AG09309 (cell line): ENCODE data around the gene CER1.
"Not testable (repeated sequence)": the region's sequence is repeated elsewhere in the genome, so short reads cannot be mapped to it uniquely, and the experiment has no call there.

Experiments used
- DNase-seq: peaks from one replicate; pipeline ENCODE4 v3.0.0-alpha.2; 2010; ENCODE audit warnings: low read depth
- H3K4me3 ChIP-seq: 2 replicates; pipeline ENCODE4 v1.5.1; 2011; ENCODE audit warnings: mild to moderate bottlenecking, low read depth, low read length, moderate library complexity; ENCODE audit not compliant: control insufficient read depth
- TF ChIP-seq, protein P1 (sequence below): IDR thresholded peaks from 2 replicates; pipeline ENCODE4 v1.5.1; 2011; ENCODE audit warnings: mild to moderate bottlenecking, low read depth, low read length, inconsistent platforms; ENCODE audit not compliant: insufficient read depth, control insufficient read depth; ENCODE audit errors: missing control alignments

CER1 gene

DNA sequence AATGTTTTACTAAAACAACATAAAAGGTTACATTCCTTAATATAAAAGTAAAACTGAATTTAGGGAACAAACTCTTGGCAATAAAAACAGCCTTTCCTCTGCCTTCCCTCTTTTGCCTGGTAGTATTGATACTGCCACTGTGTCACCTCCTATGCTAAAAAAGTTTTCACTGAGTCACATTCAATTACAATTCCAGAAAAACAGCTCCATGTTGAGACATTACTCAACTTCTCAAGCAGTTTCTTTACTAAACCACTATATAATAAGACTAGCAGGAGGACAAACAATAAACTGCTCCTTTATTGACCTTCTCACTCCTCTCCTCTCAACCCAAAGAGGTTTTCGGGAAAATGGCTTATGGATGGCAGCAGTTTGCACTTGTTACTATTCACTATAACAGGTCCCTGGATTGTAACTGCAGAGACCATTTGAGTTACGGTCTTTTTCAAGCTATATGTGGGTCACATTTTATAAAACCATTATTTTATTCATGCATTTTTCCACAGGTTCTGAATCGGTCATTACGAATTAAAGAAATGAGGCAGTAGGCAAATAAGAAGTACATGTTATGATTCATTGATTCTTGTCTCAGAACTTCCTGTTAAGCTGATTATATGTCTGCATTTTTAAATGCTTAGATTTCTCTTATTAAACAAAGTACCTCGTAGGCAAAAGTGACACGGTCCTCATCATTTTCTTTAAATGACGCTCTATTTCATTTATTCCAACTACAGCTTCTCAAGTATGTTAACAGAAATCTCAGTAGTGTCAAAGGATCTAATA lies 31.4 kb downstream of the CER1 start:
- no peak for DNase-seq
- TF ChIP-seq, protein P1, sequence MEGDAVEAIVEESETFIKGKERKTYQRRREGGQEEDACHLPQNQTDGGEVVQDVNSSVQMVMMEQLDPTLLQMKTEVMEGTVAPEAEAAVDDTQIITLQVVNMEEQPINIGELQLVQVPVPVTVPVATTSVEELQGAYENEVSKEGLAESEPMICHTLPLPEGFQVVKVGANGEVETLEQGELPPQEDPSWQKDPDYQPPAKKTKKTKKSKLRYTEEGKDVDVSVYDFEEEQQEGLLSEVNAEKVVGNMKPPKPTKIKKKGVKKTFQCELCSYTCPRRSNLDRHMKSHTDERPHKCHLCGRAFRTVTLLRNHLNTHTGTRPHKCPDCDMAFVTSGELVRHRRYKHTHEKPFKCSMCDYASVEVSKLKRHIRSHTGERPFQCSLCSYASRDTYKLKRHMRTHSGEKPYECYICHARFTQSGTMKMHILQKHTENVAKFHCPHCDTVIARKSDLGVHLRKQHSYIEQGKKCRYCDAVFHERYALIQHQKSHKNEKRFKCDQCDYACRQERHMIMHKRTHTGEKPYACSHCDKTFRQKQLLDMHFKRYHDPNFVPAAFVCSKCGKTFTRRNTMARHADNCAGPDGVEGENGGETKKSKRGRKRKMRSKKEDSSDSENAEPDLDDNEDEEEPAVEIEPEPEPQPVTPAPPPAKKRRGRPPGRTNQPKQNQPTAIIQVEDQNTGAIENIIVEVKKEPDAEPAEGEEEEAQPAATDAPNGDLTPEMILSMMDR: no peak
- no peak overlapping the region for H3K4me3 ChIP-seq

DNA sequence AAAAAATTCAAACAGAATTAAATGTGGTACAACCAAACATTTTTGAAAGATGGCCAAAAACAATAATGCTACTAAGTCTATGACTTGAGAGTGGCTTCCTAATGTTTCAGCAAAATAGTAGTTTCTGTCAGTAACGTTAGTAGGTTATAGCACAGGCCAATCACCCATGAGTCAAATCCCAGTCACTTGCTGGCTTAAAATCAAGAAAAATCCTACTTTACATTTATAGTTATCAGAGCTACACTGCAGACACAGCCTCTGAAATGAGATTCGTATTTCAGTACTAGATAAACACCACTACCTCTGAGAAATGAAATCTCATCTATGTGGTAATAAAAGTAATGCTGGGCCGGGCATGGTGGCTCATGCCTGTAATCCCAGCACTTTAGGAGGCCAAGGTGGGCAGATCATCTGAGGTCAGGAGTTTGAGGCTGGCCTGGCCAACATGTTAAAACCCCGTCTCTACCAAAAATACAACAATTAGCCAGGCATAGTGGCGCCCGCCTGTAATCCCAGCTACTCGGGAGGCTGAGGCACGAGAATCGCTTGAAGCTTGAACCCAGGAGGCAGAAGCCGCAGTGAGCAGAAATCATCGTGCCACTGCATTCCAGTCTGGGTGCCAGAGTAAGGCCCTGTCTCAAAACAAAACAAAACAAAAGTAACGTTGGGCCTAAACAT lies 35.4 kb downstream of the CER1 start:
- DNase-seq: peak; percentile 57
- TF ChIP-seq, protein P1: no peak
- H3K4me3 ChIP-seq: no peak overlapping the region

DNA sequence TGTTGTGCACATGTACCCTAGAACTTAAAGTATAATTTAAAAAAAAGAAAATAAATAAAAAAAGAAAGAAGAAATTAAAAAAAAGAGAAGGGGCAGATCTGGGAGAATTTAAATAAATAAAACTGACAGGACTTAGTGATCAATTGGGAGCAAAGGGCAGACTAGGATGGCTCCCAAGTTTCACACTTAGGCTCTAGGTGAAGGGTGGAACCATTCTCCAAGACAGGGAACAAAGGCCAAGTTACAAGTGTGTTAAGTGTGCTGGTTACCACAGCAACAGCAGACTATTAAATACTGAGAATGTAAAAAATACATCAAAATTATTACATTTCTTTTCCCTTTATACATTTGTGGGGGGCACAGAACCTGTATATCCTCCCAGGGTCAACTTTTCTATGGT lies 36.4 kb downstream of the CER1 start:
- TF ChIP-seq, protein P1: no peak
- no peak for DNase-seq
- no peak overlapping the region for H3K4me3 ChIP-seq

DNA sequence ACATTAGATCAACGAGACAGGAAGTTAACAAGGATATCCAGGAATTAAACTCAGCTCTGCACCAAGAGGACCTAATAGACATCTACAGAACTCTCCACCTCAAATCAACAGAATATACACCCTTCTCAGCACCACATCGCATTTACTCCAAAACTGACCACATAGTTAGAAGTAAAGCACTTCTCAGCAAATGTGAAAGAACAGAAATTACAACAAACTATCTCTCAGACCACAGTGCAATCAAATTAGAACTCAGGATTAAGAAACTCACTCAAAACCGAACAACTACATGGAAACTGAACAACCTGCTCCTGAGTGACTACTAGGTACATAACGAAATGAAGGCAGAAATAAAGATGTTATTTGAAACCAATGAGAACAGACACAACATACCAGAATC lies 39.9 kb downstream of the CER1 start:
- not testable (repeated sequence) for H3K4me3 ChIP-seq, DNase-seq

DNA sequence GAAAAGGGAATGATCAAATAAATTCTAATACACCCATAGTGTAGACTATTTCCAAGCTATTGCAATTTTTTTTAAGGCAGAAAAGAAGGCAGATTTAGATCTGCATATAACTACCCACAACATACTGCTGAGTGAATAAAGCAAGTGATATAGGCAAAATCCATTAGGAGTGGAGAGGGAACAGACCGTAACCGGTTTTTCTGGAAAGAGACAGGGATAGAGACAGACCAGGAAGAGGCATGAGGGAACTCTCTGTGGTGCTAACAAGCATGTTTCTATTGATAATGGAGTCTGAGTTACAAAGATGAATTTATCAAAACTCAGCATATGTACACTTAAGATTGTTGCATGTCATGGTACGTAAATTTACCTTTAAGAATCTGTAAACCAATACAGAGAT lies 43.8 kb downstream of the CER1 start:
- DNase-seq: no peak
- H3K4me3 ChIP-seq: no peak overlapping the region
- TF ChIP-seq, protein P1: no peak

DNA sequence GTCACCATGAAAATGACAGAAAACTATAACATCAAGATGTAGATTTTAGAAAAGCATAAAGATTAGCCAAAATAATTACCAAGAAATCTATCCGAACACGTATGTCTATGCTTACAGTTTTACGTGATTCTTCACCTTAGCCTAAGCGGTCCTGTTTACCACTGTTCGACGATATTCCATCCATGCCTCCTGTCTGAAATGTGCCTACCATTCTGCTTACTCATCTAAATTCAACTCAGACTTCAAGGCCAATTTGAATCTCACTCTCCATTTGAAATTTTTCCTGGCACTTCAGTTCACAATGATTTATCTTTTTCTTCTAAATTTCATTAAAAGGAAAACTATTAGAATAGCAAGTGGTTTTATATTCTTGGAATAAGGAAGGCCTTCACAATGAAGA lies 44.7 kb downstream of the CER1 start:
- no peak for DNase-seq
- TF ChIP-seq, protein P1: no peak

DNA sequence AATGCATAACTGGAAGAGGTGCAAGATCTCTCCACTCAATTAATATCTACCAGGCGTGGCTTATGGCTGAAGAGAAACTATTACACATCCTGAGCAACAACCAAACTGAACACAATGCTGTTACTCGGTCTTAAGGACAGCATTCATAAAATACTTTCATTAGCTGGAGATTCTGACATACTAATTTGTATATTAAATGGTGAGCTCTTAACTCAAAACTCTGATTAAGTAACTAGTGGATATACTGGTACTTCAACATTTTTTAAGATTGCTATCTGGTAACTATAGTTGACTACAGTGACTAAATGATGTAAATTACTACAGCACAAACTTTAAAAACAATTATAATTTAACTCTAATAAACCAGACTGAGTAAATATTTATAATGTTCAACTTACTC lies 45.1 kb downstream of the CER1 start:
- H3K4me3 ChIP-seq: no peak overlapping the region
- DNase-seq: no peak
- TF ChIP-seq, protein P1: no peak

More for the DNA sequence above, 44.7 kb downstream of the CER1 start:
- no peak overlapping the region for H3K4me3 ChIP-seq
